ENCODE measurements around the gene OBSCN. TPM values are rescaled to one million over a fixed set of nuclear protein-coding genes. Genes with fewer than 3 reads are reported as not detected.

OBSCN gene
- total RNA-seq, 1 donor from 2014 or later = 17.5 TPM

- no peaks in the 10 kb centered on the region for H3K36me3 ChIP-seq (ENCODE audit: insufficient read depth, low read length)
- FAIRE-seq (no peak), DNase-seq (ENCODE audit: low read depth) (no peak)
- no peaks in the 10 kb centered on the region for H3K9me3 ChIP-seq (ENCODE audit: insufficient read depth, low read depth, low read length)
- no peak overlapping the region for H2AFZ ChIP-seq (ENCODE audit: low read depth, low read length)
- H3K9me3 Mint-ChIP-seq (ENCODE audit: unreplicated experiment) = no peaks in the 10 kb centered on the region
- H3K4me3 ChIP-seq (ENCODE audit: insufficient read depth, low read depth, low read length) = no peak overlapping the region
- no peaks in the 10 kb centered on the region for H3K79me2 ChIP-seq (ENCODE audit: insufficient read depth, low read length)
- H4K20me1 ChIP-seq (ENCODE audit: insufficient read depth, low read length) = no peaks in the 10 kb centered on the region
- no peaks in the 10 kb centered on the region for H3K4me1 Mint-ChIP-seq (ENCODE audit: low read depth, unreplicated experiment)
- no peak overlapping the region for H3K4me3 Mint-ChIP-seq (ENCODE audit: unreplicated experiment)
- no peaks in the 10 kb centered on the region for H3K27me3 ChIP-seq (ENCODE audit: insufficient read depth, low read length)
- no peak overlapping the region for H3K27ac ChIP-seq (ENCODE audit: low read depth, low read length)
- H3K27ac Mint-ChIP-seq (ENCODE audit: unreplicated experiment) = no peak overlapping the region
- no peak overlapping the region for H3K9ac ChIP-seq (ENCODE audit: low read length)
- no peaks in the 10 kb centered on the region for H3K4me1 ChIP-seq (ENCODE audit: insufficient read depth, low read length)
- H3K4me2 ChIP-seq (ENCODE audit: low read length) = no peak overlapping the region
- TF ChIP-seq CTCF (IDR thresholded peaks at IDR 0.05; ENCODE audit: insufficient read depth, low read depth, low read length) = no peak
- no peak for TF ChIP-seq EZH2 (IDR thresholded peaks at IDR 0.05; ENCODE audit: insufficient read depth, low read length)
- H3K36me3 Mint-ChIP-seq (ENCODE audit: low read depth, unreplicated experiment) = no peaks in the 10 kb centered on the region
- H3K27me3 Mint-ChIP-seq (ENCODE audit: low read depth, unreplicated experiment) = peaks cover 15% of the 10 kb centered on the region
These were observed 164.5 kb downstream of the OBSCN start for GRCh38 chr1:228372183-228373003.

- DNase-seq (ENCODE audit: low read depth) = no peak
- FAIRE-seq = no peak
- no peaks in the 10 kb centered on the region for H3K36me3 Mint-ChIP-seq (ENCODE audit: low read depth, unreplicated experiment)
- H3K27ac Mint-ChIP-seq (ENCODE audit: unreplicated experiment) = no peak overlapping the region
- Histone ChIP-seq H3K9ac (ENCODE audit: low read length) (no peak overlapping the region), H3K4me3 (ENCODE audit: insufficient read depth, low read depth, low read length) (no peak overlapping the region), H3K9me3 (ENCODE audit: insufficient read depth, low read depth, low read length) (no peaks in the 10 kb centered on the region), H3K36me3 (ENCODE audit: insufficient read depth, low read length) (no peaks in the 10 kb centered on the region), H4K20me1 (ENCODE audit: insufficient read depth, low read length) (no peaks in the 10 kb centered on the region), H3K4me2 (ENCODE audit: low read length) (no peak overlapping the region), H2AFZ (ENCODE audit: low read depth, low read length) (no peak overlapping the region), H3K27ac (ENCODE audit: low read depth, low read length) (no peak overlapping the region), H3K79me2 (ENCODE audit: insufficient read depth, low read length) (no peaks in the 10 kb centered on the region), H3K27me3 (ENCODE audit: insufficient read depth, low read length) (no peaks in the 10 kb centered on the region), H3K4me1 (ENCODE audit: insufficient read depth, low read length) (no peaks in the 10 kb centered on the region)
- H3K4me1 Mint-ChIP-seq (ENCODE audit: low read depth, unreplicated experiment) = no peaks in the 10 kb centered on the region
- TF ChIP-seq EZH2 (IDR thresholded peaks at IDR 0.05; ENCODE audit: insufficient read depth, low read length) = no peak
- TF ChIP-seq CTCF (IDR thresholded peaks at IDR 0.05; ENCODE audit: insufficient read depth, low read depth, low read length) = no peak
- peaks cover 17% of the 10 kb centered on the region for H3K27me3 Mint-ChIP-seq (ENCODE audit: low read depth, unreplicated experiment)
- no peak overlapping the region for H3K4me3 Mint-ChIP-seq (ENCODE audit: unreplicated experiment)
- H3K9me3 Mint-ChIP-seq (ENCODE audit: unreplicated experiment) = no peaks in the 10 kb centered on the region
These were observed 165.3 kb downstream of the OBSCN start for GRCh38 chr1:228373004-228373680.
